ENCODE data around the gene RSPH9. TPM values are rescaled to one million over a fixed set of nuclear protein-coding genes. Genes with fewer than 3 reads are reported as not detected.
"Not testable (repeated sequence)": the region's sequence is repeated elsewhere in the genome, so short reads cannot be mapped to it uniquely, and the experiment has no call there.

The RSPH9 gene
- total RNA-seq, 1 donor from 2014 or later = 0.20 TPM

DNA sequence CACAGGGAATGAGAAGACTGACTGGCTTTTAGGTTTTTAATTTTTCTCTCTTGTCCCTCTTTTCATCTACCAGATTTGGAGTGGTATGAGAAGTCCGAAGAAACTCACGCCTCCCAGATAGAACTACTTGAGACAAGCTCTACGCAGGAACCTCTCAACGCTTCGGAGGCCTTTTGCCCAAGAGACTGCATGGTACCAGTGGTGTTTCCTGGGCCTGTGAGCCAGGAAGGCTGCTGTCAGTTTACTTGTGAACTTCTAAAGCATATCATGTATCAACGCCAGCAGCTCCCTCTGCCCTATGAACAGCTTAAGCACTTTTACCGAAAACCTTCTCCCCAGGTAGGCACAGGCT lies 8.6 kb upstream of the RSPH9 start:
- Histone ChIP-seq H3K4me1 (peaks cover 22% of the 10 kb centered on the region), H3K36me3 (peaks cover 40% of the 10 kb centered on the region), H3K4me3 (peak overlapping the region; percentile 78), H3K27me3 (no peaks in the 10 kb centered on the region), H3K27ac (peak overlapping the region; percentile 83), H3K9me3 (no peaks in the 10 kb centered on the region)
- TF ChIP-seq, protein P1, sequence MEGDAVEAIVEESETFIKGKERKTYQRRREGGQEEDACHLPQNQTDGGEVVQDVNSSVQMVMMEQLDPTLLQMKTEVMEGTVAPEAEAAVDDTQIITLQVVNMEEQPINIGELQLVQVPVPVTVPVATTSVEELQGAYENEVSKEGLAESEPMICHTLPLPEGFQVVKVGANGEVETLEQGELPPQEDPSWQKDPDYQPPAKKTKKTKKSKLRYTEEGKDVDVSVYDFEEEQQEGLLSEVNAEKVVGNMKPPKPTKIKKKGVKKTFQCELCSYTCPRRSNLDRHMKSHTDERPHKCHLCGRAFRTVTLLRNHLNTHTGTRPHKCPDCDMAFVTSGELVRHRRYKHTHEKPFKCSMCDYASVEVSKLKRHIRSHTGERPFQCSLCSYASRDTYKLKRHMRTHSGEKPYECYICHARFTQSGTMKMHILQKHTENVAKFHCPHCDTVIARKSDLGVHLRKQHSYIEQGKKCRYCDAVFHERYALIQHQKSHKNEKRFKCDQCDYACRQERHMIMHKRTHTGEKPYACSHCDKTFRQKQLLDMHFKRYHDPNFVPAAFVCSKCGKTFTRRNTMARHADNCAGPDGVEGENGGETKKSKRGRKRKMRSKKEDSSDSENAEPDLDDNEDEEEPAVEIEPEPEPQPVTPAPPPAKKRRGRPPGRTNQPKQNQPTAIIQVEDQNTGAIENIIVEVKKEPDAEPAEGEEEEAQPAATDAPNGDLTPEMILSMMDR (IDR thresholded peaks at IDR 0.05) = no peak
- ATAC-seq (peak; percentile 29), DNase-seq (no peak)
- intact Hi-C loops (cut with DNase I) = no loop called here

DNA sequence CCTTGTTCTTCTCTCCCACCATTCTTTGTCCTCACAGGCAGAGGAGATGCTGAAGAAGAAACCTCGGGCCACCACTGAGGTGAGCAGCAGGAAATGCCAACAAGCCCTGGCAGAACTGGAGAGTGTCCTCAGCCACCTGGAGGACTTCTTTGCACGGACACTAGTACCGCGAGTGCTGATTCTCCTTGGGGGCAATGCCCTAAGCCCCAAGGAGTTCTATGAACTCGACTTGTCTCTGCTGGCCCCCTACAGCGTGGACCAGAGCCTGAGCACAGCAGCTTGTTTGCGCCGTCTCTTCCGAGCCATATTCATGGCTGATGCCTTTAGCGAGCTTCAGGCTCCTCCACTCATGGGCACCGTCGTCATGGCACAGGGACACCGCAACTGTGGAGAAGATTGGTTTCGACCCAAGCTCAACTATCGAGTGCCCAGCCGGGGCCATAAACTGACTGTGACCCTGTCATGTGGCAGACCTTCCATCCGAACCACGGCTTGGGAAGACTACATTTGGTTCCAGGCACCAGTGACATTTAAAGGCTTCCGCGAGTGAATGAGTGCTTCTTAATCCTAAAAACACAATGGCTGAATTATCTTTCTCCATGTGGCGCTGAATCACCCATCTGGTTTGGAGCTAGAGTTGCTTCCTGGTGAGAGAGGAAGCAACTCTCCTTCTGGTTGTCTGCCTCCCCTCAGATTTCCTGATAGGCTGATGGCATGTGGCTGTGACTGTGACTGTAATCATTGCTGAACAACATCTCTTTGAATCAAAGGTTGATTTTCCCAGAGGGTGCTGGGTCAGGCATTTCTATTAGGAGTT lies 4.6 kb upstream of the RSPH9 start:
- H3K27ac ChIP-seq = no peak overlapping the region
- no peak overlapping the region for H3K4me3 ChIP-seq
- peaks cover 22% of the 10 kb centered on the region for H3K4me1 ChIP-seq
- intact Hi-C loops (cut with DNase I) = no loop called here
- TF ChIP-seq, protein P1 (IDR thresholded peaks at IDR 0.05) = no peak
- DNase-seq = no peak
- peaks cover 47% of the 10 kb centered on the region for H3K36me3 ChIP-seq
- no peak for ATAC-seq
- no peaks in the 10 kb centered on the region for H3K27me3 ChIP-seq
- no peaks in the 10 kb centered on the region for H3K9me3 ChIP-seq

DNA sequence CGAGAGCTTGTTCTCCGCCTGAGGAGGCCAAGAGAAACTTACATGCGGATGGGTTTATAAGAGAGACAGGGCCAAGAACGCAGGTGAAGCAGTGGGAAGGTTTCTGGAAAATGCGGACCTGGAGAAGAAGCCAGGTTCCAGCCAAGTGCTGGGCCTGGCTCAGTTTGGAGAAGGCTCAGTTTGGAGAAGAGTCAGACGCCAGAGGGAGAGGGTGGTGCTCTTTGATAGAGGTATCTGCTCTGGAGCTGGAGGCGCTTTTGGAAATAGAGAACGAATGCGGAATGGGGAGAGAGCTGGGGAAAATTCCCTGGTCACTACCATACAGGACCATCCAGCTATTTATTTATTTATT lies 753 bp downstream of the RSPH9 start:
- no peak for ATAC-seq
- Histone ChIP-seq H3K36me3 (peaks cover 14% of the 10 kb centered on the region), H3K4me1 (no peaks in the 10 kb centered on the region), H3K4me3 (peak overlapping the region; percentile 59), H3K9me3 (no peaks in the 10 kb centered on the region), H3K27ac (no peak overlapping the region), H3K27me3 (no peaks in the 10 kb centered on the region)
- intact Hi-C loops (cut with DNase I) = no loop called here
- TF ChIP-seq, protein P1 (IDR thresholded peaks at IDR 0.05) = no peak
- DNase-seq = no peak

DNA sequence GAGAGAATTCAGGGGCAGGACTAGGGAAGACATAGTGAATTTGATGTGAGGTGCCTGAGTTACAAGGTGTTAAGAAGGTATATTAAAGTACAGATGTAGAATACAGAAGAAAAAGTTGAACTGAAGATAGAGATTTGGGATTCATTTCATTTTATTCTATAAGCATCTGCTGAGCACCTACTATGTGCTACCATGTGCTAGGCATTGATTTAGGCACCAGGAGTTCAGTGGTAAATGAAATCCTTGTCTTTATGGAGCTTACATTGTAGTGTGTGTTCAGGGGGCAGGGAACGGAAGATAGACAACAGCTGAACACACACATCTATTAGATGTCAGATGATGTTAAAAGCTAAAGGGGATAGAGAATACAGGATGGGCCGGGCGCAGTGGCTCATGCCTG lies 2.8 kb downstream of the RSPH9 start:
- no peak overlapping the region for H3K27ac ChIP-seq
- no peak for DNase-seq
- TF ChIP-seq, protein P1 (IDR thresholded peaks at IDR 0.05) = no peak
- no peaks in the 10 kb centered on the region for H3K36me3 ChIP-seq
- no peak for ATAC-seq
- H3K9me3 ChIP-seq = no peaks in the 10 kb centered on the region
- no peaks in the 10 kb centered on the region for H3K4me1 ChIP-seq
- no peak overlapping the region for H3K4me3 ChIP-seq
- no peaks in the 10 kb centered on the region for H3K27me3 ChIP-seq
- intact Hi-C loops (cut with DNase I) = no loop called here

DNA sequence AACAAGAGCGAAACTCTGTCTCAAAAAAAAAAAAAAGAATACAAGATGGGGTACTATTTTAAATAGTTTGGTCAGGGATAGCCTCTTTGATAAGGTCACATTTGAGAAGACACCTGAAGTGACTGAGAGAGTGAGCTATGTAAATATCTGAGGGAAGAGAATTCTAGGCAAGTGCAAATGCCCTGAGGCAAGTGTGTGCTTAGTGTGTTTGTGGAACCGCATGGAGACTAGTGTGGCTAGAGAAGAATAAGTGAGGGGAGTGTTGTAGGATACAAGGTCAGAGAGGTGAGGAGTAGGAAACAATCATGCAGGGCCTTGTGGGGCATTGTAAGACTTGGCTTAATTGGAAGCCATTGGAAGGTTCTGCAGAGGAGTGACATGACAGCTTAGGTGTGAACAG lies 3.4 kb downstream of the RSPH9 start:
- no peaks in the 10 kb centered on the region for H3K36me3 ChIP-seq
- ATAC-seq (no peak), DNase-seq (no peak)
- H3K4me1 ChIP-seq = no peaks in the 10 kb centered on the region
- no peak overlapping the region for H3K27ac ChIP-seq
- intact Hi-C loops (cut with DNase I) = no loop called here
- no peak overlapping the region for H3K4me3 ChIP-seq
- H3K27me3 ChIP-seq = no peaks in the 10 kb centered on the region
- no peaks in the 10 kb centered on the region for H3K9me3 ChIP-seq
- TF ChIP-seq, protein P1 (IDR thresholded peaks at IDR 0.05) = no peak

DNA sequence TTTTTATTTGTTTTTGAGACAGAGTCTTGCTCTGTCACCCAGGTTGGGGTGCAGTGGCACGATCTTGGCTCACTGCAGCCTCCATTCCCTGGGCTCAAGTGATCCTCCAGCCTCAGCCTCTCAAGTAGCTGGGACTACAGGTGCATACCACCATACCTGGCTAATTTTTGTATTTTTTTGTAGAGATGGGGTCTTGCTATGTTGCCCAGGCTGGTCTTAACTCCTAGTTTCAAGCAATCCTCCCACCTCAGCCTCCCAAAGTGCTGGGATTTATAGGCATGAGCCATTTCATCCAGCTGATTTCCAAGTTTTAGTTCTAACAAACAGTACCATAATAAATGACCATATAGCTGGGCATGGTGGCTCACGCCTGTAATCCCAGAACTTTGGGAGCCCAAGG lies 8.0 kb downstream of the RSPH9 start:
- H3K4me1 ChIP-seq; ATAC-seq; H3K27ac ChIP-seq; H3K4me3 ChIP-seq; H3K27me3 ChIP-seq; H3K36me3 ChIP-seq; H3K9me3 ChIP-seq; intact Hi-C loops (cut with DNase I); DNase-seq: not testable (repeated sequence)

Measured in upper lobe of right lung (tissue), 1 donor.